HG02763 (cell line): ENCODE measurements around the gene CALY.

Experiments used
- ATAC-seq: cut with Tn5 transposase; IDR thresholded peaks from one replicate; pipeline ENCODE4 v1.9.1; 2021; ENCODE audit warnings: mild to moderate bottlenecking, moderate library complexity; ENCODE audit not compliant: unreplicated experiment

CALY gene

GRCh38 chr10:133351408-133352318 lies 15.0 kb upstream of the CALY start:
- no peak for ATAC-seq

GRCh38 chr10:133350950-133351329 lies 14.2 kb upstream of the CALY start:
- ATAC-seq: no peak

- ATAC-seq: no peak
These were observed 13.7 kb upstream of the CALY start for GRCh38 chr10:133350283-133350949.

- no peak for ATAC-seq
These were observed 12.9 kb upstream of the CALY start for GRCh38 chr10:133349577-133350011.

- no peak for ATAC-seq
These were observed 12.5 kb upstream of the CALY start for GRCh38 chr10:133349160-133349568.

GRCh38 chr10:133347710-133348517 lies 11.2 kb upstream of the CALY start:
- no peak for ATAC-seq

- ATAC-seq: no peak
These were observed 9.7 kb upstream of the CALY start for GRCh38 chr10:133346413-133346812.

- no peak for ATAC-seq
These were observed 7.5 kb upstream of the CALY start for GRCh38 chr10:133344236-133344635.

- no peak for ATAC-seq
These were observed 6.9 kb upstream of the CALY start for GRCh38 chr10:133343558-133343957.

GRCh38 chr10:133342942-133343341 lies 6.2 kb upstream of the CALY start:
- ATAC-seq: no peak

GRCh38 chr10:133341983-133342382 lies 5.3 kb upstream of the CALY start:
- no peak for ATAC-seq

GRCh38 chr10:133339708-133340380 lies 3.1 kb upstream of the CALY start:
- ATAC-seq: no peak

GRCh38 chr10:133338080-133339071 lies 1.7 kb upstream of the CALY start:
- ATAC-seq: no peak

GRCh38 chr10:133337370-133337725 lies 652 bp upstream of the CALY start:
- no peak for ATAC-seq

- no peak for ATAC-seq
These were observed 549 bp downstream of the CALY start for GRCh38 chr10:133336118-133336576.

- ATAC-seq: no peak
These were observed 1.2 kb downstream of the CALY start for GRCh38 chr10:133335246-133336117.

- no peak for ATAC-seq
These were observed 2.0 kb downstream of the CALY start for GRCh38 chr10:133334503-133335245.
